Measurements from ENCODE around the gene KRTAP5-7. TPM values are rescaled to one million over a fixed set of nuclear protein-coding genes. Genes with fewer than 3 reads are reported as not detected.

The KRTAP5-7 gene
- polyA plus RNA-seq, 1 of the 3 experiments (the other 2 are of a cell fraction), result 0.07 TPM

DNA sequence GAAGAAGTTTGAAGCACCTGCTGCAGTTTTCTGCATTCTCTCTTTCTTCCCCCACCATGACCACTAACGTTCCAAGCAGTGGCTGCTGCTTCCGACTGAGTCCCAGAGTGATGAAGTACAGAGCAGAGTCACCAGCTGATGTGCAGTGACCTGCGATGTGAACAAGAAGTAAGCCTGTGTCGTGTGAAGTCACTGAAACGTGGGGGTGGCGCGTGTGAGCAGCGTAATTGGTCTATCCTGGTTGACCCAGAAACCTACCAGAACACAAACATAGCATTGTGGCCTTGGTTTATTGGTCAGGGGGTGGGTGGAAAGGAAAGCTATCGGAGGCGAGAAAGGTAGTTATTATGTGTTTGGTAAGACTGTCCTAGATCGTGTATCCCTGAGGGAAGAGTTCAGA is 3.5 kb downstream of the KRTAP5-7 start:
- H3K9ac ChIP-seq, result no peak overlapping the region
- no peaks in the 10 kb centered on the region; a peak in 1 of 4 replicates for H3K4me1 ChIP-seq (ENCODE audit: control insufficient read depth in 1 of 2, insufficient read depth in 2 of 2, low read depth in 1 of 2, low read length in 1 of 2)
- no peaks in the 10 kb centered on the region for H3K79me2 ChIP-seq (ENCODE audit: insufficient read depth)
- no peaks in the 10 kb centered on the region for H3K9me2 ChIP-seq
- H3K9me3 ChIP-seq, result no peaks in the 10 kb centered on the region
- no peak overlapping the region for H3K4me3 ChIP-seq (ENCODE audit: low read depth in 2 of 2, low read length in 1 of 2)
- H3K4me2 ChIP-seq, result no peak overlapping the region
- H3F3A ChIP-seq (replicated peaks; ENCODE audit: insufficient read depth), result no peaks in the 10 kb centered on the region
- CTCF ChIA-PET, result no interaction called here
- no peaks in the 10 kb centered on the region for H3K36me3 ChIP-seq (replicated peaks in 1 of 2; ENCODE audit: control insufficient read depth in 1 of 2, insufficient read depth in 2 of 2, low read length in 1 of 2)
- WGBS (ENCODE audit: low lambda C conversion rate), result 54% methylated on average over 11 of the region's 11 CpGs
- no peak for DNase-seq
- H2AFZ ChIP-seq (ENCODE audit: low read depth), result no peak overlapping the region
- H3K27ac ChIP-seq (ENCODE audit: low read depth in 2 of 2, low read length in 1 of 2), result no peak overlapping the region
- H4K20me1 ChIP-seq (ENCODE audit: insufficient read depth), result no peaks in the 10 kb centered on the region
- TF ChIP-seq MEF2A (IDR thresholded peaks at IDR 0.05; ENCODE audit: borderline replicate concordance, low read depth) (no peak), YY1 (IDR thresholded peaks at IDR 0.05; ENCODE audit: low read depth) (no peak), SMC3 (IDR thresholded peaks at IDR 0.05; ENCODE audit: low read depth, low read length) (no peak), NRF1 (IDR thresholded peaks at IDR 0.05; ENCODE audit: low read depth, low read length) (no peak), CHD2 (IDR thresholded peaks at IDR 0.05; ENCODE audit: low read length, partially characterized antibody) (no peak), RAD21 (IDR thresholded peaks at IDR 0.05; ENCODE audit: low read length) (no peak), FOXM1 (IDR thresholded peaks at IDR 0.05; ENCODE audit: low read depth) (no peak), GATA2 (CRISPR knock-in tag; IDR thresholded peaks at IDR 0.05) (no peak), ELF1 (IDR thresholded peaks at IDR 0.05) (no peak), TCF12 (IDR thresholded peaks at IDR 0.05) (no peak), TAF1 (IDR thresholded peaks at IDR 0.05; ENCODE audit: borderline replicate concordance, low read depth, low read length) (no peak), EZH2phosphoT487 (IDR thresholded peaks at IDR 0.05; ENCODE audit: borderline replicate concordance, low read depth) (no peak), GABPA (IDR thresholded peaks at IDR 0.05; ENCODE audit: low read depth) (no peak), TEAD4 (IDR thresholded peaks at IDR 0.05; ENCODE audit: borderline replicate concordance, insufficient read depth) (no peak), FOSL2 (IDR thresholded peaks at IDR 0.05; ENCODE audit: borderline replicate concordance, low read depth) (no peak), JUND (IDR thresholded peaks at IDR 0.05) (no peak), RFX5 (IDR thresholded peaks at IDR 0.05; ENCODE audit: low read length) (no peak)
- TF ChIP-seq, protein P1, sequence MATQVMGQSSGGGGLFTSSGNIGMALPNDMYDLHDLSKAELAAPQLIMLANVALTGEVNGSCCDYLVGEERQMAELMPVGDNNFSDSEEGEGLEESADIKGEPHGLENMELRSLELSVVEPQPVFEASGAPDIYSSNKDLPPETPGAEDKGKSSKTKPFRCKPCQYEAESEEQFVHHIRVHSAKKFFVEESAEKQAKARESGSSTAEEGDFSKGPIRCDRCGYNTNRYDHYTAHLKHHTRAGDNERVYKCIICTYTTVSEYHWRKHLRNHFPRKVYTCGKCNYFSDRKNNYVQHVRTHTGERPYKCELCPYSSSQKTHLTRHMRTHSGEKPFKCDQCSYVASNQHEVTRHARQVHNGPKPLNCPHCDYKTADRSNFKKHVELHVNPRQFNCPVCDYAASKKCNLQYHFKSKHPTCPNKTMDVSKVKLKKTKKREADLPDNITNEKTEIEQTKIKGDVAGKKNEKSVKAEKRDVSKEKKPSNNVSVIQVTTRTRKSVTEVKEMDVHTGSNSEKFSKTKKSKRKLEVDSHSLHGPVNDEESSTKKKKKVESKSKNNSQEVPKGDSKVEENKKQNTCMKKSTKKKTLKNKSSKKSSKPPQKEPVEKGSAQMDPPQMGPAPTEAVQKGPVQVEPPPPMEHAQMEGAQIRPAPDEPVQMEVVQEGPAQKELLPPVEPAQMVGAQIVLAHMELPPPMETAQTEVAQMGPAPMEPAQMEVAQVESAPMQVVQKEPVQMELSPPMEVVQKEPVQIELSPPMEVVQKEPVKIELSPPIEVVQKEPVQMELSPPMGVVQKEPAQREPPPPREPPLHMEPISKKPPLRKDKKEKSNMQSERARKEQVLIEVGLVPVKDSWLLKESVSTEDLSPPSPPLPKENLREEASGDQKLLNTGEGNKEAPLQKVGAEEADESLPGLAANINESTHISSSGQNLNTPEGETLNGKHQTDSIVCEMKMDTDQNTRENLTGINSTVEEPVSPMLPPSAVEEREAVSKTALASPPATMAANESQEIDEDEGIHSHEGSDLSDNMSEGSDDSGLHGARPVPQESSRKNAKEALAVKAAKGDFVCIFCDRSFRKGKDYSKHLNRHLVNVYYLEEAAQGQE (IDR thresholded peaks at IDR 0.05; ENCODE audit: low read depth, low read length), result no peak
- TF ChIP-seq, protein P2, sequence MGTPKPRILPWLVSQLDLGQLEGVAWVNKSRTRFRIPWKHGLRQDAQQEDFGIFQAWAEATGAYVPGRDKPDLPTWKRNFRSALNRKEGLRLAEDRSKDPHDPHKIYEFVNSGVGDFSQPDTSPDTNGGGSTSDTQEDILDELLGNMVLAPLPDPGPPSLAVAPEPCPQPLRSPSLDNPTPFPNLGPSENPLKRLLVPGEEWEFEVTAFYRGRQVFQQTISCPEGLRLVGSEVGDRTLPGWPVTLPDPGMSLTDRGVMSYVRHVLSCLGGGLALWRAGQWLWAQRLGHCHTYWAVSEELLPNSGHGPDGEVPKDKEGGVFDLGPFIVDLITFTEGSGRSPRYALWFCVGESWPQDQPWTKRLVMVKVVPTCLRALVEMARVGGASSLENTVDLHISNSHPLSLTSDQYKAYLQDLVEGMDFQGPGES (IDR thresholded peaks at IDR 0.05; ENCODE audit: low read depth, low read length), result no peak
- TF ChIP-seq, protein P3, sequence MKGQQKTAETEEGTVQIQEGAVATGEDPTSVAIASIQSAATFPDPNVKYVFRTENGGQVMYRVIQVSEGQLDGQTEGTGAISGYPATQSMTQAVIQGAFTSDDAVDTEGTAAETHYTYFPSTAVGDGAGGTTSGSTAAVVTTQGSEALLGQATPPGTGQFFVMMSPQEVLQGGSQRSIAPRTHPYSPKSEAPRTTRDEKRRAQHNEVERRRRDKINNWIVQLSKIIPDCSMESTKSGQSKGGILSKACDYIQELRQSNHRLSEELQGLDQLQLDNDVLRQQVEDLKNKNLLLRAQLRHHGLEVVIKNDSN (IDR thresholded peaks at IDR 0.05; ENCODE audit: borderline replicate concordance, low read depth), result no peak
- POLR2A ChIA-PET, result no interaction called here
- no peaks in the 10 kb centered on the region for H3K27me3 ChIP-seq (ENCODE audit: insufficient read depth)

Measured in SK-N-SH (cell line).